K562 (cell line): ENCODE results near the gene AIMP1. TPM values are rescaled to one million over a fixed set of nuclear protein-coding genes. Genes with fewer than 3 reads are reported as not detected.

Experiments used
- ATAC-seq: fragments of 200-7000 bp; cut with Tn5 transposase; 3 replicates; pipeline ENCODE4 v1.9.1; 2020; ENCODE audit warnings: moderate library complexity
- BruUV-seq: library from RNA; stranded (reverse); fragments of 400-500 nt; replicated peaks from 2 replicates; lab custom pipeline; 2021; lab: Mats Ljungman, UMichigan
- CTCF ChIA-PET: fragments of 300-600 bp; formaldehyde crosslinking; extraction: SDS; loops from one replicate; lab custom pipeline; 2021; ENCODE audit warnings: low intra/inter-chr PET ratio; lab: Yijun Ruan, JAX
- POLR2A ChIA-PET: fragments of 300-600, 350-650 bp; sonication (Branson Sonifier 250); formaldehyde crosslinking; extraction: SDS; loops from one replicate; lab custom pipeline; 2021; ENCODE audit warnings: antibody characterized with exemption, inconsistent platforms; lab: Yijun Ruan, JAX
- DNase-seq, 4 experiments: peaks; one replicate each; pipeline versions ENCODE4 v3.0.0 to v3.0.0-alpha.2; 2011 to 2018; ENCODE audit warnings: low spot score in 3 of 4, mixed read lengths in 3 of 4; ENCODE audit errors: extremely low read depth in 1 of 4
- FAIRE-seq: peaks from 2 replicates; lab custom pipeline; 2011; peaks lifted over from hg19 to GRCh38; lab: Jason Lieb, UNC
- H2AFZ ChIP-seq: 2 replicates; pipeline ENCODE4 v1.6.0; 2011; ENCODE audit warnings: low read depth, low read length, control low read depth, inconsistent platforms
- H3K27ac ChIP-seq: fragments of 200-600 bp; 3 replicates; pipeline ENCODE4 v1.8.0; 2011; ENCODE audit warnings: low read depth, mild to moderate bottlenecking, control low read depth, inconsistent platforms, low read length, moderate library complexity, mixed read lengths; ENCODE audit errors: extremely low read depth
- H3K27me3 ChIP-seq, 2 experiments: fragments of 300-600 bp in 1 of 2; 2 replicates in 1 of 2; 3 replicates in 1 of 2; pipeline versions ENCODE4 v1.6.0 to v1.8.0; 2011; ENCODE audit warnings: inconsistent platforms in 2 of 2, low read length in 2 of 2, mild to moderate bottlenecking in 1 of 2, mixed read lengths in 1 of 2, moderate library complexity in 1 of 2; ENCODE audit not compliant: control insufficient read depth in 2 of 2, insufficient read depth in 2 of 2
- H3K36me3 ChIP-seq: fragments of 300-600 bp; 3 replicates; pipeline ENCODE4 v1.8.0; 2011; ENCODE audit warnings: mild to moderate bottlenecking, low read length, inconsistent platforms; ENCODE audit not compliant: control insufficient read depth, insufficient read depth
- H3K4me1 ChIP-seq, 2 experiments: fragments of 200-600 bp in 1 of 2; replicated peaks in 1 of 2; 2 replicates in 1 of 2; 3 replicates in 1 of 2; pipeline versions ENCODE4 v1.5.1 to v1.8.0; 2011; ENCODE audit warnings: inconsistent platforms in 2 of 2, low read length in 2 of 2, mild to moderate bottlenecking in 1 of 2, mixed read lengths in 1 of 2, moderate library complexity in 1 of 2; ENCODE audit not compliant: control insufficient read depth in 2 of 2, insufficient read depth in 2 of 2
- H3K4me2 ChIP-seq: 2 replicates; pipeline ENCODE4 v1.6.1; 2011; ENCODE audit warnings: low read length, control low read depth, inconsistent platforms, mixed read lengths; ENCODE audit not compliant: insufficient read depth
- H3K4me3 ChIP-seq: fragments of 200-600 bp; sonication (generic), shearing (Covaris generic); 2 replicates; pipeline ENCODE4 v1.5.1; 2016; ENCODE audit warnings: control low read depth, inconsistent platforms
- H3K79me2 ChIP-seq: fragments of 200-600 bp; 3 replicates; pipeline ENCODE4 v1.8.0; 2011; ENCODE audit warnings: low read length, inconsistent platforms; ENCODE audit not compliant: control insufficient read depth, insufficient read depth
- H3K9ac ChIP-seq, 2 experiments: 2 replicates each; pipeline versions ENCODE4 v1.6.0 to v1.6.1; 2011; ENCODE audit warnings: low read depth in 2 of 2, low read length in 2 of 2, control low read depth in 1 of 2, inconsistent platforms in 1 of 2, mild to moderate bottlenecking in 1 of 2, mixed read lengths in 1 of 2; ENCODE audit not compliant: insufficient read depth in 1 of 2
- H3K9me1 ChIP-seq: one replicate; pipeline ENCODE4 v1.6.0; 2011; ENCODE audit warnings: inconsistent platforms, mild to moderate bottlenecking, low read length, moderate library complexity; ENCODE audit not compliant: control insufficient read depth, insufficient read depth
- H3K9me3 ChIP-seq: replicated peaks from 2 replicates; pipeline ENCODE4 v1.5.1; 2011; ENCODE audit warnings: low read depth, low read length, inconsistent platforms; ENCODE audit not compliant: control insufficient read depth, insufficient read depth
- H4K20me1 ChIP-seq: replicated peaks from 2 replicates; pipeline ENCODE4 v1.6.1; 2011; ENCODE audit warnings: low read length, inconsistent platforms, mixed read lengths; ENCODE audit not compliant: control insufficient read depth, insufficient read depth
- ZNF146 ChIP-seq: IDR thresholded peaks from one replicate; pipeline ENCODE4 v1.6.1; 2018; ENCODE audit warnings: missing compliant biosample characterization; ENCODE audit not compliant: unreplicated experiment
- WGBS: fragments of 100-300 bp; shearing (Covaris generic); methylation state at CpG from one replicate; pipeline ENCODE4 v1.1.6; 2016; ENCODE audit warnings: low coverage, mixed read lengths; ENCODE audit not compliant: insufficient coverage; ENCODE audit errors: missing lambda C conversion rate; 5-methylcytosine and 5-hydroxymethylcytosine counted together
- in situ Hi-C: fragments of 300-500 bp; cut with MboI; formaldehyde crosslinking; loops from 4 replicates; pipeline ENCODE4 v1.15.0; 2018; ENCODE audit warnings: inconsistent platforms, mixed read lengths
- intact Hi-C: fragments of 100-400 bp; cut with micrococcal nuclease; formaldehyde crosslinking; loops from 2 replicates; pipeline ENCODE4 v1.14.2; 2022
- polyA plus RNA-seq, 8 experiments: library from polyadenylated mRNA; depleted of rRNA in 4 of 8; stranded (reverse) in 5 of 8; unstranded in 3 of 8; fragments of >200 nt; fragmentation: Nextera tagmentation in 2 of 8; fragmentation: Illumina TruSeq in 1 of 8; extraction: Ambion mirVana in 2 of 8; extraction: Trizol in 1 of 8; gene quantifications; 2 replicates each; pipeline versions ENCODE4 v1.2.1 to v1.2.3, GENCODE V29; 2011 to 2014; ENCODE audit warnings: inconsistent platforms in 1 of 8, missing spikeins in 1 of 8
- total RNA-seq, 7 experiments: library from RNA; depleted of rRNA in 6 of 7; stranded (reverse); fragments of >200 nt in 6 of 7; fragmentation: Illumina TruSeq in 2 of 7; extraction: Trizol in 2 of 7; gene quantifications; 2 replicates each; pipeline versions ENCODE4 v1.2.1 to v1.2.3, GENCODE V29; 2011 to 2021; ENCODE audit warnings: low replicate concordance in 1 of 7
- TF ChIP-seq, protein P1 (sequence below): sonication (generic); formaldehyde crosslinking; IDR thresholded peaks from 2 replicates; pipeline ENCODE4 v1.8.1; 2023; ENCODE audit warnings: mild to moderate bottlenecking, missing genetic modification reagents

The AIMP1 gene
- total and polyA plus RNA-seq, 9 of the 15 experiments (the other 6 are each of a cell fraction or from before 2014, with no cell fraction given), result 39.9 to 141 (median 70.1) TPM

DNA sequence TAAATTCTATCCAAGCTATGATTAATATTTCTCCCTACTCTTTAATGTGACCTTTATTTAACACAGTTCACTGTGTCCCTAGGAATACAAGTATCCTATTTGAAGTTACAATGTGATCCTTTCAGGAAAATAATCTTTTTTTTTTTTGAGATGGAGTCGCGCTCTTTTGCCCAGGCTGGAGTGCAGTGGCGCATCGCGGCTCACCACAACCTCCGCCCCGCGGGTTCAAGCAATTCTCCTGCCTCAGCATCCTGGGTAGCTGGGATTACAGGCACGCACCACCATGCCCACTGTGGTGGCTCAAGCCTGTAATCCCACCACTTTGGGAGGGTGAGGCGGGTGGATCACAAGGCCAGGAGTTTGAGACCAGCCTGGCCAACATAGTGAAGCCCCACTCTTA, 22.3 kb upstream of the AIMP1 start:
- no peak overlapping the region for H3K4me3 ChIP-seq
- H2AFZ ChIP-seq, result no peak overlapping the region
- TF ChIP-seq, protein P1, sequence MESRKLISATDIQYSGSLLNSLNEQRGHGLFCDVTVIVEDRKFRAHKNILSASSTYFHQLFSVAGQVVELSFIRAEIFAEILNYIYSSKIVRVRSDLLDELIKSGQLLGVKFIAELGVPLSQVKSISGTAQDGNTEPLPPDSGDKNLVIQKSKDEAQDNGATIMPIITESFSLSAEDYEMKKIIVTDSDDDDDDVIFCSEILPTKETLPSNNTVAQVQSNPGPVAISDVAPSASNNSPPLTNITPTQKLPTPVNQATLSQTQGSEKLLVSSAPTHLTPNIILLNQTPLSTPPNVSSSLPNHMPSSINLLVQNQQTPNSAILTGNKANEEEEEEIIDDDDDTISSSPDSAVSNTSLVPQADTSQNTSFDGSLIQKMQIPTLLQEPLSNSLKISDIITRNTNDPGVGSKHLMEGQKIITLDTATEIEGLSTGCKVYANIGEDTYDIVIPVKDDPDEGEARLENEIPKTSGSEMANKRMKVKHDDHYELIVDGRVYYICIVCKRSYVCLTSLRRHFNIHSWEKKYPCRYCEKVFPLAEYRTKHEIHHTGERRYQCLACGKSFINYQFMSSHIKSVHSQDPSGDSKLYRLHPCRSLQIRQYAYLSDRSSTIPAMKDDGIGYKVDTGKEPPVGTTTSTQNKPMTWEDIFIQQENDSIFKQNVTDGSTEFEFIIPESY, result peak; percentile 88
- no peak for TF ChIP-seq ZNF146 (CRISPR knock-in tag)
- ChIA-PET POLR2A (interaction anchor here (0.6 kb wide), 1 partner anchor 56 kb away, joined by 6 read pairs; no protein-coding TSS in a partner anchor), CTCF (no interaction called here)
- BruUV-seq, result no TSS peak
- H3K27me3 ChIP-seq, result no peaks in the 10 kb centered on the region
- H3K4me1 ChIP-seq, result no peaks in the 10 kb centered on the region
- in situ Hi-C loops (no loop called here), intact Hi-C loops (no loop called here)
- no peaks in the 10 kb centered on the region for H4K20me1 ChIP-seq
- H3K9ac ChIP-seq, result no peak overlapping the region
- no peak for FAIRE-seq
- no peak overlapping the region for H3K27ac ChIP-seq
- no peaks in the 10 kb centered on the region for H3K9me3 ChIP-seq
- WGBS, result 96% methylated on average over 8 of the region's 10 CpGs
- H3K9me1 ChIP-seq, result no peaks in the 10 kb centered on the region
- ATAC-seq, result no peak
- H3K79me2 ChIP-seq, result no peaks in the 10 kb centered on the region
- H3K4me2 ChIP-seq, result no peak overlapping the region
- peaks cover 32% of the 10 kb centered on the region; the same call in 1 of the 3 replicates for H3K36me3 ChIP-seq
- no peak for DNase-seq
